Thoracic aorta (tissue), 2 donors: Measurements from ENCODE around the gene MLF1. TPM values are rescaled to one million over a fixed set of nuclear protein-coding genes. Genes with fewer than 3 reads are reported as not detected.
A peak's percentile ranks its signal among the peaks of the same experiment; 100 is the strongest.

Experiments
- ATAC-seq: fragments of 150-250 bp; one replicate; pipeline ENCODE4 v1.8.0; 2017; ENCODE audit warnings: low read depth; ENCODE audit not compliant: insufficient number of reproducible peaks, low FRiP score
- DNase-seq: peaks from one replicate; pipeline ENCODE4 v3.0.0-alpha.2; 2020; ENCODE audit warnings: low spot score
- H3K27ac ChIP-seq, 2 donors: fragments of 200-600 bp; sonication (generic); 1 replicate in 1 of 2; 2 replicates in 1 of 2; pipeline ENCODE4 v1.5.1; 2016; ENCODE audit warnings: mild to moderate bottlenecking in 2 of 2, moderate library complexity in 2 of 2
- H3K27me3 ChIP-seq: fragments of 200-600 bp; sonication (generic); replicated peaks from 2 replicates; pipeline ENCODE4 v1.6.0; 2016; ENCODE audit warnings: mild to moderate bottlenecking; ENCODE audit not compliant: insufficient read depth
- H3K36me3 ChIP-seq: fragments of 200-600 bp; sonication (generic); one replicate; pipeline ENCODE4 v1.5.1; 2016
- H3K4me1 ChIP-seq, 2 donors: fragments of 200-600 bp; sonication (generic); 1 replicate in 1 of 2; 2 replicates in 1 of 2; pipeline versions ENCODE4 v1.5.1 to v1.6.0; 2016; ENCODE audit warnings: low read depth in 2 of 2, mild to moderate bottlenecking in 1 of 2; ENCODE audit not compliant: control insufficient read depth in 1 of 2
- H3K4me3 ChIP-seq: fragments of 200-600 bp; sonication (generic); 2 replicates; pipeline ENCODE4 v1.5.1; 2016; ENCODE audit warnings: mild to moderate bottlenecking
- H3K9me3 ChIP-seq: fragments of 200-600 bp; sonication (generic); 2 replicates; pipeline ENCODE4 v1.5.1; 2016
- CTCF ChIP-seq: fragments of 200-600 bp; sonication (generic); IDR thresholded peaks from one replicate; pipeline ENCODE4 v1.5.1; 2019; ENCODE audit warnings: antibody characterized with exemption
- total RNA-seq, 2 donors: library from RNA; depleted of rRNA; stranded (reverse); fragments of >200 nt; gene quantifications; one replicate each; pipeline versions ENCODE4 v1.1.0 to v1.2.3, GENCODE V29; 2016

Gene MLF1, protein sequence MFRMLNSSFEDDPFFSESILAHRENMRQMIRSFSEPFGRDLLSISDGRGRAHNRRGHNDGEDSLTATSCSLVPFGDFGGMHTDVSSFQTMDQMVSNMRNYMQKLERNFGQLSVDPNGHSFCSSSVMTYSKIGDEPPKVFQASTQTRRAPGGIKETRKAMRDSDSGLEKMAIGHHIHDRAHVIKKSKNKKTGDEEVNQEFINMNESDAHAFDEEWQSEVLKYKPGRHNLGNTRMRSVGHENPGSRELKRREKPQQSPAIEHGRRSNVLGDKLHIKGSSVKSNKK
- 10 to 100 TPM; 10.7 to 12.8 TPM for total RNA-seq

- peak within 1 kb of the TSS; percentile 92 for H3K4me3 ChIP-seq
- H3K4me1 ChIP-seq: no peaks in the 10 kb centered on the region
- peak; percentile 96 for ATAC-seq
- no peak for TF ChIP-seq CTCF
- peak within 1 kb of the TSS; percentile 42 to 53 for H3K27ac ChIP-seq
- no peaks in the 10 kb centered on the region for H3K36me3 ChIP-seq
- H3K27me3 ChIP-seq: no peaks in the 10 kb centered on the region
- DNase-seq: peak; percentile 93
- no peaks in the 10 kb centered on the region for H3K9me3 ChIP-seq
Observed at GRCh38 chr3:158570999-158571702, at the start of gene MLF1. TSS of gene MLF1 (plus strand) at chr3:158571194. CDS start at chr3:158571301, 107 bp downstream.

DNA sequence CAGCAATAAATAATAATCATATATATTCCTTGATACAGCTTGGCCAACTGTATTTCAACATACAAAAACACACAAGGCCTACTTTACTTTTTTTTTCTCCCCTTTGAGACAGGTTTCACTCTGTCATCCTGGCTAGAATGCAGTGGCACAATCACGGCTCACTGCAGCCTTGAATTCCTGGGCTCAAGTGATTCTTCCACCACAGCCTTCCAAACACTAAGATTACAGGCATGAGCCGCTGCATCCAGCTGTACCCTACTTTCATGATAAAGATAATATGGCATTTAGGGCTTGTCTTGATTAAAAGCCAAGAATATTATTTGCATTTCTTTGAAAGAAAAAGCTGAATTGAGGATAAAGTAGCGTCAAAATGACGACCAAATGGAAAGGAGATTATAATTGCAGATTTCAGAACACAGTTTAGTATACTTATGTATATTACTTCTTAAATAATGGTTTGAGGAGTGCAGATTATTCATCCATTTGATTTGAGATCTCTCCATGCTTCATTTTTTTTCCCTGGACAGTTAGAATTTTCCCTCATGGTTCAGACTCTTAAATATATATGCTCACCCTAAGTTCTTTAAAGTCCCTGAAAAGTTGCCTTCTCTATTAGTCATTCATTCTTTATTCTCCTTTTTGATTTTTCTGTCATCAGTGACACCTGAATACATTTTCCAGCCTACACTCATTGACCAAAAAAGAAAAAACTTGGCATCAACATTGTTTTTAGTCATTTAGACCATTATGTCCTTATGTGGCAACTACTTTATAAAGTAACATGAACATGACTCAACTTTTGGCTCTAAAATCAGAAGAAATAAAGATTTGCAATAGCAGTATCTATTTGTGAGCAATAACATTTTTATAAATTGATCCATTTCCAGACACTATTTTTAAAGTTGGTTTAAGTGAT is 48.5 kb upstream of the MLF1 start:
- ATAC-seq (no peak), DNase-seq (no peak)
- Histone ChIP-seq H3K27me3 (no peaks in the 10 kb centered on the region), H3K36me3 (no peaks in the 10 kb centered on the region), H3K27ac (no peak overlapping the region), H3K4me1 (peaks cover 5 to 8% of the 10 kb centered on the region in 2 donors), H3K4me3 (peak overlapping the region; percentile 27), H3K9me3 (no peaks in the 10 kb centered on the region)
- TF ChIP-seq CTCF: no peak

GRCh38 chr3:158528076-158528674 is 42.8 kb upstream of the MLF1 start:
- Histone ChIP-seq H3K4me3 (no peak overlapping the region), H3K27ac (no peak overlapping the region), H3K36me3 (no peaks in the 10 kb centered on the region), H3K27me3 (no peaks in the 10 kb centered on the region), H3K4me1 (no peaks in the 10 kb centered on the region), H3K9me3 (no peaks in the 10 kb centered on the region)
- DNase-seq (no peak), ATAC-seq (no peak)
- no peak for TF ChIP-seq CTCF

DNA sequence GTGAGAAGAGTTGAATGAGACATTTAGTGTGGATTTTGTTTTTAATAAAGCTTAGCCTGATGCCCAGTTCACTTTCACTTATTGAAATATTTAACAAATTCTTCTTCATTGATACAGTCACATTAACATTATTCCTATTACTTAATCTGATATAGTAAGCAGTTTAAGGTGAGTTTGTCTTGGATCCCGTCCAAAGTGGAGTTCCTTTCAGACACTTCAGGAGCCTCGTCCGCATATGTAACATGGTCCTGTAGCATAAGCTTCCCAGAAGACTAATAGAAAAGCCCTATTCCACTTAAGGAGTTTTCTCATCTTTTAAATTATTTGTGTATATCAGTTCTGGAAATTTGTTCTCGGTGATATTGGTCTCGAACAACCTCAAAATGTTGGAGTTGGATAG is 39.7 kb upstream of the MLF1 start:
- Histone ChIP-seq H3K27me3 (no peaks in the 10 kb centered on the region), H3K36me3 (no peaks in the 10 kb centered on the region), H3K27ac (no peak overlapping the region), H3K4me1 (no peaks in the 10 kb centered on the region), H3K4me3 (no peak overlapping the region), H3K9me3 (no peaks in the 10 kb centered on the region)
- no peak for ATAC-seq
- DNase-seq: no peak
- TF ChIP-seq CTCF: no peak
